ENCODE data around the gene MRPS34.

DNA sequence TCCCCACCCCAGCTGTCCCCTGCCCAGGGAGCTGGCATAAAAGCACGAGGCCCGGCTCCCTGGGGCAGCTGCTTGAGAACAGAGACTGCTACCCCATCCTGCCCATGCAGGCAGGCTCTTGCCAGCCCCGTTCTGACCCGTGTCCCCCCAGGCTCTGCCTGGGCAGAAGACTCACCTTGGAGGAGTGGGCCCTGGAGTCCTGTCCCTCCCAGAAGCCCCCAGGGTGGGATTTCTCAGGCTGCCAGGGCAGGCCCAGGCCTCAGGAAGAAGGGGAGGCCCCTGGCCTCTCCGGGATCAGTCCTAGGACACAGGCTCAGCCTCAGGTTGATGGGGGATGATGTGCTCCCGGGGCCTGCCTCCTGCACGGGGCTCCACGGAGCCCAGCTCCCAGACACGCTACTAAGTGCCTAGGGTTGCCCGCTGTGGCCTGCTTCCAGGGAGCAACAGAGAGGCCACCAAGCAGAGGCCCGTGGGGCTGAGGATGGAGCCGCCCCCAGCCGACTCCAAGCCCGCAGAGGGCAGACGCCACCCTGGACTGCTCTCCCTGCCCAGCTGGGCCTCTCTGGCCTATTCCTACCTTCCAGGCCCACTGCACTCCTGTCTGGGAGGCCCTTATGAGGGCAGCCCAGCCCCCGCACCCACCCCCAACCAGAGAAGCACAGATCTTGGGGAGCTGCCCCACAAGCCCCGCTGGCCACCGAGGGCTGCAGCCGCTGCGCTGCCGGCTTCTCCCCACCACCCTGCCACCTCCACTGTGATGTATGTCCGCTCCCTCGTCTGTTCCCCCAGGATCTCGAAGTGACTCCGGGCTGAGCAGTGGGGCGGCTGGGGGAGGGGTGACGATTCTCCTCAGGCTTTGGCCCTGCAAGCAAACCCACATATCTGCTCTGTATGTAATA, 3.3 kb downstream of the MRPS34 start:
- TF ChIP-seq POLR2A (IDR thresholded peaks at IDR 0.05; ENCODE audit: low read length) = no peak
- TF ChIP-seq GATA1 (IDR thresholded peaks at IDR 0.05; ENCODE audit: low read depth, low read length) = no peak

All from erythroblast (primary cell).